Karpas-422 (cell line): Measurements from ENCODE around the gene REEP6. TPM values are rescaled to one million over a fixed set of nuclear protein-coding genes. Genes with fewer than 3 reads are reported as not detected.
A peak's percentile ranks its signal among the peaks of the same experiment; 100 is the strongest.

ENCODE experiments used
- DNase-seq: peaks from one replicate; pipeline ENCODE4 v3.0.0-alpha.2; 2015
- H2AFZ ChIP-seq: fragments of 200-600 bp; sonication (generic); 2 replicates; pipeline ENCODE4 v1.6.1; 2014; ENCODE audit warnings: antibody characterized with exemption, low read length, mixed read lengths
- H3K27ac ChIP-seq: fragments of 200-600 bp; sonication (generic); 2 replicates; pipeline ENCODE4 v1.5.1; 2014; ENCODE audit warnings: mild to moderate bottlenecking, low read length, moderate library complexity
- H3K27me3 ChIP-seq: fragments of 200-600 bp; sonication (generic); 2 replicates; pipeline ENCODE4 v1.6.1; 2014; ENCODE audit warnings: low read length, mixed read lengths
- H3K36me3 ChIP-seq: fragments of 200-600 bp; sonication (generic); 2 replicates; pipeline ENCODE4 v1.6.1; 2014; ENCODE audit warnings: low read length, mixed read lengths; ENCODE audit not compliant: insufficient read depth
- H3K4me1 ChIP-seq: fragments of 200-600 bp; sonication (generic); 2 replicates; pipeline ENCODE4 v1.6.1; 2014; ENCODE audit warnings: mild to moderate bottlenecking, low read length, mixed read lengths
- H3K4me2 ChIP-seq: fragments of 200-600 bp; sonication (generic); 2 replicates; pipeline ENCODE4 v1.6.1; 2014; ENCODE audit warnings: low read length, low read depth, mild to moderate bottlenecking; ENCODE audit not compliant: poor library complexity, severe bottlenecking
- H3K4me3 ChIP-seq: fragments of 200-600 bp; sonication (generic); 2 replicates; pipeline ENCODE4 v1.5.1; 2014; ENCODE audit warnings: mild to moderate bottlenecking, antibody characterized with exemption, low read length, mixed read lengths
- H3K79me2 ChIP-seq: fragments of 200-600 bp; sonication (generic); 2 replicates; pipeline ENCODE4 v1.6.1; 2014; ENCODE audit warnings: mild to moderate bottlenecking, low read length, mixed read lengths
- H3K9ac ChIP-seq: fragments of 200-600 bp; sonication (generic); 2 replicates; pipeline ENCODE4 v1.6.0; 2014; ENCODE audit warnings: low read length
- H3K9me2 ChIP-seq: fragments of 200-600 bp; sonication (generic), shearing (Covaris generic); replicated peaks from 2 replicates; pipeline ENCODE4 v1.6.0; 2014; ENCODE audit warnings: mild to moderate bottlenecking, low read length, moderate library complexity; ENCODE audit not compliant: insufficient read depth
- H3K9me3 ChIP-seq: fragments of 300-700, 200-600 bp; sonication (generic); 2 replicates; pipeline ENCODE4 v1.6.1; 2014; ENCODE audit warnings: low read length, mixed read lengths
- H4K20me1 ChIP-seq: fragments of 200-600 bp; sonication (generic); 2 replicates; pipeline ENCODE4 v1.6.1; 2014; ENCODE audit warnings: mild to moderate bottlenecking, antibody characterized with exemption, low read length, low read depth; ENCODE audit not compliant: insufficient read depth
- total RNA-seq: library from RNA; depleted of rRNA; stranded (reverse); fragments of >200 nt; shearing (Covaris generic); gene quantifications from 2 replicates; pipeline ENCODE4 v1.2.3, GENCODE V29; 2014; ENCODE audit warnings: low replicate concordance

REEP6 gene
- total RNA-seq, 1 experiment from 2014 or later = 1.5 TPM

GRCh38 chr19:1455336-1456120, 35.5 kb upstream of the REEP6 start:
- Histone ChIP-seq H3K9me3 (no peaks in the 10 kb centered on the region), H3K27ac (no peak overlapping the region), H3K4me1 (peaks cover 3% of the 10 kb centered on the region; the same call in 1 of the 2 replicates), H3K4me2 (peak overlapping the region; percentile 29), H3K9ac (no peak overlapping the region), H2AFZ (no peak overlapping the region), H3K36me3 (no peaks in the 10 kb centered on the region), H4K20me1 (peaks cover 2% of the 10 kb centered on the region; the same call in 1 of the 2 replicates), H3K9me2 (no peaks in the 10 kb centered on the region), H3K4me3 (no peak overlapping the region), H3K27me3 (0 out of 2 replicates have a peak, but pooled peaks cover 1% of the 10 kb centered on the region), H3K79me2 (no peaks in the 10 kb centered on the region)
- peak; percentile 97 for DNase-seq

GRCh38 chr19:1456121-1456900, 34.7 kb upstream of the REEP6 start:
- H3K79me2 ChIP-seq = no peaks in the 10 kb centered on the region
- no peaks in the 10 kb centered on the region for H3K36me3 ChIP-seq
- no peaks in the 10 kb centered on the region for H4K20me1 ChIP-seq
- H2AFZ ChIP-seq = no peak overlapping the region
- H3K4me1 ChIP-seq = peaks cover 3% of the 10 kb centered on the region; the same call in 1 of the 2 replicates
- H3K4me3 ChIP-seq = no peak overlapping the region
- no peak overlapping the region for H3K9ac ChIP-seq
- no peak overlapping the region for H3K27ac ChIP-seq
- no peaks in the 10 kb centered on the region for H3K9me2 ChIP-seq
- H3K9me3 ChIP-seq = no peaks in the 10 kb centered on the region
- DNase-seq = no peak
- no peak overlapping the region for H3K4me2 ChIP-seq
- H3K27me3 ChIP-seq = no peaks in the 10 kb centered on the region

GRCh38 chr19:1457031-1457739, 33.8 kb upstream of the REEP6 start:
- Histone ChIP-seq H3K9me3 (no peaks in the 10 kb centered on the region), H3K36me3 (no peaks in the 10 kb centered on the region), H3K9ac (no peak overlapping the region), H3K27ac (no peak overlapping the region), H3K79me2 (no peaks in the 10 kb centered on the region), H3K9me2 (no peaks in the 10 kb centered on the region), H3K4me3 (no peak overlapping the region), H4K20me1 (no peaks in the 10 kb centered on the region), H2AFZ (no peak overlapping the region), H3K27me3 (no peaks in the 10 kb centered on the region), H3K4me2 (no peak overlapping the region), H3K4me1 (peaks cover 3% of the 10 kb centered on the region; the same call in 1 of the 2 replicates)
- no peak for DNase-seq

GRCh38 chr19:1457892-1458291, 33.1 kb upstream of the REEP6 start:
- H3K9ac ChIP-seq = no peak overlapping the region
- H3K36me3 ChIP-seq = no peaks in the 10 kb centered on the region
- no peaks in the 10 kb centered on the region for H3K27me3 ChIP-seq
- no peaks in the 10 kb centered on the region for H3K9me3 ChIP-seq
- H3K4me3 ChIP-seq = no peak overlapping the region
- H3K4me2 ChIP-seq = no peak overlapping the region
- H3K27ac ChIP-seq = no peak overlapping the region
- H4K20me1 ChIP-seq = no peaks in the 10 kb centered on the region
- peaks cover 3% of the 10 kb centered on the region; the same call in 1 of the 2 replicates for H3K4me1 ChIP-seq
- H3K9me2 ChIP-seq = no peaks in the 10 kb centered on the region
- H3K79me2 ChIP-seq = no peaks in the 10 kb centered on the region
- no peak for DNase-seq
- no peak overlapping the region for H2AFZ ChIP-seq

- Histone ChIP-seq H3K79me2 (no peaks in the 10 kb centered on the region), H3K27me3 (no peaks in the 10 kb centered on the region), H3K9me2 (no peaks in the 10 kb centered on the region), H2AFZ (no peak overlapping the region), H3K36me3 (no peaks in the 10 kb centered on the region), H3K4me2 (no peak overlapping the region), H3K9me3 (no peaks in the 10 kb centered on the region), H3K4me3 (no peak overlapping the region), H3K9ac (no peak overlapping the region), H3K27ac (no peak overlapping the region), H4K20me1 (no peaks in the 10 kb centered on the region), H3K4me1 (peaks cover 3% of the 10 kb centered on the region; the same call in 1 of the 2 replicates)
- no peak for DNase-seq
Observed at GRCh38 chr19:1459479-1459878, 31.5 kb upstream of the REEP6 start.

- Histone ChIP-seq H3K4me1 (no peaks in the 10 kb centered on the region), H2AFZ (no peak overlapping the region), H3K4me2 (no peak overlapping the region), H3K27ac (no peak overlapping the region), H3K9ac (no peak overlapping the region), H3K9me2 (no peaks in the 10 kb centered on the region), H3K9me3 (no peaks in the 10 kb centered on the region), H3K36me3 (no peaks in the 10 kb centered on the region), H3K27me3 (no peaks in the 10 kb centered on the region), H3K4me3 (no peak overlapping the region), H4K20me1 (no peaks in the 10 kb centered on the region), H3K79me2 (no peaks in the 10 kb centered on the region)
- DNase-seq = no peak
Observed at GRCh38 chr19:1460033-1460995, 30.7 kb upstream of the REEP6 start.

- H3K4me1 ChIP-seq = no peaks in the 10 kb centered on the region
- no peak overlapping the region for H3K9ac ChIP-seq
- H3K9me2 ChIP-seq = no peaks in the 10 kb centered on the region
Observed at GRCh38 chr19:1461862-1462261, 29.1 kb upstream of the REEP6 start.

More at GRCh38 chr19:1461862-1462261, 29.1 kb upstream of the REEP6 start:
- DNase-seq = no peak
- Histone ChIP-seq H3K27me3 (no peaks in the 10 kb centered on the region), H3K36me3 (no peaks in the 10 kb centered on the region), H3K27ac (no peak overlapping the region), H3K4me3 (no peak overlapping the region), H3K4me2 (no peak overlapping the region), H3K79me2 (no peaks in the 10 kb centered on the region), H4K20me1 (no peaks in the 10 kb centered on the region), H3K9me3 (no peaks in the 10 kb centered on the region), H2AFZ (no peak overlapping the region)
